ENCODE results near the gene ANKRD27.

- TF ChIP-seq CTCF (IDR thresholded peaks at IDR 0.05; ENCODE audit: poor library complexity, severe bottlenecking) = peak; percentile 25
- TF ChIP-seq EZH2 (IDR thresholded peaks at IDR 0.05; ENCODE audit: borderline replicate concordance, insufficient read depth, low read length, poor library complexity, severe bottlenecking) = no peak
- peak; percentile 96 for TF ChIP-seq MXI1 (conservative IDR thresholded peaks at IDR 0.05; ENCODE audit: poor library complexity, severe bottlenecking)
- no peak for TF ChIP-seq REST (IDR thresholded peaks at IDR 0.05; ENCODE audit: borderline replicate concordance)
- TF ChIP-seq POLR2AphosphoS5 (IDR thresholded peaks at IDR 0.05) = peak; percentile 79
- TF ChIP-seq EP300 (conservative IDR thresholded peaks at IDR 0.05; ENCODE audit: poor library complexity, severe bottlenecking) = peak; percentile 45
- TF ChIP-seq SMC3 (conservative IDR thresholded peaks at IDR 0.05; ENCODE audit: poor library complexity) = peak; percentile 30
- TF ChIP-seq RAD21 (conservative IDR thresholded peaks at IDR 0.05) = no peak
Measured at GRCh38 chr19:32580901-32581704, 93.9 kb downstream of the ANKRD27 start, which contains the start of gene PDCD5.

Measured in neural cell (in vitro differentiated cells).